HG03521 (cell line): ENCODE data around the gene ZBTB46.
"Not testable (repeated sequence)": the region's sequence is repeated elsewhere in the genome, so short reads cannot be mapped to it uniquely, and the experiment has no call there.

Source experiments
- ATAC-seq: cut with Tn5 transposase; IDR thresholded peaks from one replicate; pipeline ENCODE4 v1.9.1; 2021; ENCODE audit warnings: mild to moderate bottlenecking, moderate library complexity; ENCODE audit not compliant: unreplicated experiment

ZBTB46 gene

GRCh38 chr20:63790572-63791168 lies 40.4 kb downstream of the ZBTB46 start:
- ATAC-seq: no peak

- no peak for ATAC-seq
Observed at GRCh38 chr20:63789836-63790571, 41.1 kb downstream of the ZBTB46 start.

- no peak for ATAC-seq
Observed at GRCh38 chr20:63787749-63788148, 43.3 kb downstream of the ZBTB46 start.

GRCh38 chr20:63787302-63787701 lies 43.8 kb downstream of the ZBTB46 start:
- ATAC-seq: no peak

- no peak for ATAC-seq
Observed at GRCh38 chr20:63785691-63786131, 45.4 kb downstream of the ZBTB46 start.

GRCh38 chr20:63783970-63784369 lies 47.1 kb downstream of the ZBTB46 start:
- no peak for ATAC-seq

- ATAC-seq: no peak
Observed at GRCh38 chr20:63782521-63782971, 48.5 kb downstream of the ZBTB46 start.

- no peak for ATAC-seq
Observed at GRCh38 chr20:63782051-63782471, 49.0 kb downstream of the ZBTB46 start.

- no peak for ATAC-seq
Observed at GRCh38 chr20:63781181-63781580, 49.9 kb downstream of the ZBTB46 start.

- no peak for ATAC-seq
Observed at GRCh38 chr20:63778857-63779256, 52.2 kb downstream of the ZBTB46 start.

GRCh38 chr20:63778034-63778752 lies 52.9 kb downstream of the ZBTB46 start:
- ATAC-seq: no peak

GRCh38 chr20:63777614-63778013 lies 53.5 kb downstream of the ZBTB46 start:
- no peak for ATAC-seq

GRCh38 chr20:63776875-63777274 lies 54.2 kb downstream of the ZBTB46 start:
- ATAC-seq: not testable (repeated sequence)

- no peak for ATAC-seq
Observed at GRCh38 chr20:63775096-63775978, 55.7 kb downstream of the ZBTB46 start.

GRCh38 chr20:63774306-63774705 lies 56.8 kb downstream of the ZBTB46 start:
- ATAC-seq: no peak

- ATAC-seq: no peak
Observed at GRCh38 chr20:63773571-63774241, 57.4 kb downstream of the ZBTB46 start.

GRCh38 chr20:63772781-63773518 lies 58.1 kb downstream of the ZBTB46 start:
- ATAC-seq: no peak

- ATAC-seq: no peak
Observed at GRCh38 chr20:63771046-63771707, 59.9 kb downstream of the ZBTB46 start.

- no peak for ATAC-seq
Observed at GRCh38 chr20:63769891-63770474, 61.1 kb downstream of the ZBTB46 start.
